GM21390 (cell line): ENCODE measurements around the gene NDUFA7.
"Not testable (repeated sequence)": the region's sequence is repeated elsewhere in the genome, so short reads cannot be mapped to it uniquely, and the experiment has no call there.

Experiments
- ATAC-seq: cut with Tn5 transposase; IDR thresholded peaks from one replicate; pipeline ENCODE4 v1.9.1; 2021; ENCODE audit not compliant: unreplicated experiment

The NDUFA7 gene

GRCh38 chr19:8320564-8321066 is 560 bp downstream of the NDUFA7 start:
- ATAC-seq: no peak

- no peak for ATAC-seq
These were observed 1.2 kb downstream of the NDUFA7 start for GRCh38 chr19:8319807-8320520.

- ATAC-seq: not testable (repeated sequence)
These were observed 2.3 kb downstream of the NDUFA7 start for GRCh38 chr19:8318835-8319234.

- no peak for ATAC-seq
These were observed 4.6 kb downstream of the NDUFA7 start for GRCh38 chr19:8316351-8317125.

GRCh38 chr19:8314981-8315640 is 6.1 kb downstream of the NDUFA7 start:
- ATAC-seq: not testable (repeated sequence)

GRCh38 chr19:8311461-8312260 is 9.5 kb downstream of the NDUFA7 start:
- no peak for ATAC-seq

GRCh38 chr19:8310342-8311055 is 10.7 kb downstream of the NDUFA7 start:
- ATAC-seq: no peak

GRCh38 chr19:8308891-8309291 is 12.3 kb downstream of the NDUFA7 start:
- no peak for ATAC-seq

- peak; percentile 75 for ATAC-seq
These were observed 13.0 kb downstream of the NDUFA7 start, which contains the start of gene CD320 for GRCh38 chr19:8307965-8308866. Gene CD320, minus strand, starts transcription at chr19:8308358. Its CDS starts 68 bp downstream, at chr19:8308290.

- ATAC-seq: peak; percentile 19
These were observed 13.7 kb downstream of the NDUFA7 start for GRCh38 chr19:8307400-8307964.

- no peak for ATAC-seq
These were observed 14.7 kb downstream of the NDUFA7 start for GRCh38 chr19:8306235-8307054.

- no peak for ATAC-seq
These were observed 15.4 kb downstream of the NDUFA7 start for GRCh38 chr19:8305798-8306197.

GRCh38 chr19:8304841-8305621 is 16.1 kb downstream of the NDUFA7 start:
- ATAC-seq: no peak

GRCh38 chr19:8302734-8303133 is 18.4 kb downstream of the NDUFA7 start:
- no peak for ATAC-seq

- no peak for ATAC-seq
These were observed 18.9 kb downstream of the NDUFA7 start for GRCh38 chr19:8302357-8302691.

GRCh38 chr19:8291337-8291736 is 29.8 kb downstream of the NDUFA7 start:
- ATAC-seq: not testable (repeated sequence)

GRCh38 chr19:8276508-8276907 is 44.7 kb downstream of the NDUFA7 start:
- ATAC-seq: not testable (repeated sequence)
